ENCODE data around the gene LY86. TPM values are rescaled to one million over a fixed set of nuclear protein-coding genes. Genes with fewer than 3 reads are reported as not detected.

Gene LY86
- total and polyA plus RNA-seq, 9 of the 15 experiments (the other 6 are each of a cell fraction or from before 2014, with no cell fraction given) = 0.08 to 0.20 TPM; not detected in 7

- BruUV-seq (replicated peaks) = no TSS peak
- Histone ChIP-seq H3K4me1 (replicated peaks in 1 of 2; ENCODE audit: control insufficient read depth in 2 of 2, insufficient read depth in 2 of 2, low read length in 2 of 2) (peaks cover 0 to 7% of the 10 kb centered on the region in 2 experiments; a peak in 2 of 5 replicates), H3K9ac (ENCODE audit: insufficient read depth in 1 of 2, low read depth in 2 of 2, low read length in 2 of 2) (no peak overlapping the region), H3K79me2 (ENCODE audit: control insufficient read depth, insufficient read depth, low read length) (no peaks in the 10 kb centered on the region), H2AFZ (ENCODE audit: low read depth, low read length) (no peak overlapping the region), H3K36me3 (ENCODE audit: control insufficient read depth, insufficient read depth, low read length) (no peaks in the 10 kb centered on the region), H3K27me3 (ENCODE audit: control insufficient read depth in 2 of 2, insufficient read depth in 2 of 2, low read length in 2 of 2) (peaks cover 61 to 79% of the 10 kb centered on the region in 2 experiments), H3K4me2 (ENCODE audit: insufficient read depth, low read length) (no peak overlapping the region), H3K27ac (ENCODE audit: extremely low read depth, low read depth, low read length) (no peak overlapping the region), H3K4me3 (no peak overlapping the region), H3K9me3 (replicated peaks; ENCODE audit: control insufficient read depth, insufficient read depth, low read depth, low read length) (0 out of 2 replicates have a peak, but pooled peaks cover 2% of the 10 kb centered on the region), H3K9me1 (ENCODE audit: control insufficient read depth, insufficient read depth, low read length) (no peaks in the 10 kb centered on the region), H4K20me1 (replicated peaks; ENCODE audit: control insufficient read depth, insufficient read depth, low read length) (no peaks in the 10 kb centered on the region)
- POLR2A ChIA-PET = interaction anchor here (0.7 to 1.0 kb wide), 3 partner anchors 9 to 18 kb away, joined by 3 to 4 read pairs (median 3); no protein-coding TSS in a partner anchor
- CTCF ChIA-PET (ENCODE audit: low intra/inter-chr PET ratio) = no interaction called here
- intact Hi-C loops (cut with micrococcal nuclease) = no loop called here
- 9% methylated on average over 7 of the region's 7 CpGs for WGBS (ENCODE audit: insufficient coverage, low coverage, missing lambda C conversion rate)
- no peak for DNase-seq (ENCODE audit: extremely low read depth in 1 of 4, low spot score in 3 of 4)
- no peak for ATAC-seq
- no peak for TF ChIP-seq ZNF668 (CRISPR knock-in tag; IDR thresholded peaks at IDR 0.05)
- TF ChIP-seq SRF (CRISPR knock-in tag; IDR thresholded peaks at IDR 0.05) = 0 out of 4 replicates have a peak, but pooled peaks of 1 of the 2 experiments have one; percentile 31
- in situ Hi-C loops (cut with MboI) = no loop called here
- no peak for FAIRE-seq
Observed at GRCh38 chr6:6616656-6617055, 28.1 kb downstream of the LY86 start.

- no peaks in the 10 kb centered on the region; a peak in 1 of 5 replicates for H3K4me1 ChIP-seq (replicated peaks in 1 of 2; ENCODE audit: control insufficient read depth in 2 of 2, insufficient read depth in 2 of 2, low read length in 2 of 2)
- no peaks in the 10 kb centered on the region for H3K79me2 ChIP-seq (ENCODE audit: control insufficient read depth, insufficient read depth, low read length)
- ChIA-PET POLR2A (interaction anchor here (1.0 kb wide), 1 partner anchor 9 kb away, joined by 4 read pairs; no protein-coding TSS in a partner anchor), CTCF (ENCODE audit: low intra/inter-chr PET ratio) (no interaction called here)
- no peak for ATAC-seq
- H3K27me3 ChIP-seq (ENCODE audit: control insufficient read depth in 2 of 2, insufficient read depth in 2 of 2, low read length in 2 of 2) = peaks cover 46 to 61% of the 10 kb centered on the region in 2 experiments
- BruUV-seq (replicated peaks) = no TSS peak
- no peak for FAIRE-seq
- H3K9ac ChIP-seq (ENCODE audit: insufficient read depth in 1 of 2, low read depth in 2 of 2, low read length in 2 of 2) = no peak overlapping the region
- in situ Hi-C loops (cut with MboI) (no loop called here), intact Hi-C loops (cut with micrococcal nuclease) (no loop called here)
- DNase-seq (ENCODE audit: extremely low read depth in 1 of 4, low spot score in 3 of 4) = no peak
- H3K36me3 ChIP-seq (ENCODE audit: control insufficient read depth, insufficient read depth, low read length) = no peaks in the 10 kb centered on the region
- no peak overlapping the region for H3K27ac ChIP-seq (ENCODE audit: extremely low read depth, low read depth, low read length)
- H3K4me2 ChIP-seq (ENCODE audit: insufficient read depth, low read length) = no peak overlapping the region
- H3K4me3 ChIP-seq = no peak overlapping the region
- no peak for TF ChIP-seq MAZ (CRISPR knock-in tag; conservative IDR thresholded peaks at IDR 0.05 in 1 of 2, IDR thresholded peaks at IDR 0.05 in 1 of 2)
- no peak for TF ChIP-seq HIVEP1 (CRISPR knock-in tag; IDR thresholded peaks at IDR 0.05)
- no peak for TF ChIP-seq ZNF212 (CRISPR knock-in tag; IDR thresholded peaks at IDR 0.05)
- no peak for TF ChIP-seq ZC3H4 (CRISPR knock-in tag; IDR thresholded peaks at IDR 0.05; ENCODE audit: borderline replicate concordance)
- TF ChIP-seq ESRRA (IDR thresholded peaks at IDR 0.05; ENCODE audit: borderline replicate concordance, low read depth) = no peak
- H3K9me1 ChIP-seq (ENCODE audit: control insufficient read depth, insufficient read depth, low read length) = no peaks in the 10 kb centered on the region
- no peak overlapping the region for H2AFZ ChIP-seq (ENCODE audit: low read depth, low read length)
- 1% methylated on average over 8 of the region's 8 CpGs for WGBS (ENCODE audit: insufficient coverage, low coverage, missing lambda C conversion rate)
- H4K20me1 ChIP-seq (replicated peaks; ENCODE audit: control insufficient read depth, insufficient read depth, low read length) = no peaks in the 10 kb centered on the region
- no peaks in the 10 kb centered on the region for H3K9me3 ChIP-seq (replicated peaks; ENCODE audit: control insufficient read depth, insufficient read depth, low read depth, low read length)
Observed at GRCh38 chr6:6619021-6619794, 30.7 kb downstream of the LY86 start.
